Measurements from ENCODE around the gene MOCOS.

The MOCOS gene

DNA sequence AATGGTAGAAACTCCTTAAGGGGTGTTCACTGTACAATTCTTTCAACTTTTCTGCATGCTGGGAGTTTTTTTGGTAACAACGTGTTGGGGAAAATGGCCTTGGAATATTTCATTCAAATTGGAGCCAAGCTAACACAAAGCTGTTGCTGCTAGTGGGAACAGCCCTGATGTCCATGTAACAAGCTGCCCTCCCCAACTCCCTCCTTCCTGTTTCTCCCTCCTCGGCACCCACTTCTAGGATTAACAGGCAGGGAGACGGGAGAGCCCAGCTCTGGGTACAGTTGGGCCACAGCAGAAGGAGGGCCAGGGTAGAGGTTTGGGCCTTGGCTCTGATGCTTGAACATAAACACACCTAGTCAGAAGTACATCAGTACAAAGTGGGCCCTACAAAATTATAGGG is 9.4 kb upstream of the MOCOS start:
- DNase-seq (ENCODE audit: low spot score), result no peak

- DNase-seq (ENCODE audit: low spot score), result peak; percentile 65
These were observed 7.5 kb upstream of the MOCOS start for GRCh38 chr18:36179562-36180355.

- no peak for DNase-seq (ENCODE audit: low spot score)
These were observed 5.9 kb upstream of the MOCOS start for GRCh38 chr18:36181441-36181840.

- no peak for DNase-seq (ENCODE audit: low spot score)
These were observed 5.3 kb upstream of the MOCOS start for GRCh38 chr18:36181898-36182506.

DNA sequence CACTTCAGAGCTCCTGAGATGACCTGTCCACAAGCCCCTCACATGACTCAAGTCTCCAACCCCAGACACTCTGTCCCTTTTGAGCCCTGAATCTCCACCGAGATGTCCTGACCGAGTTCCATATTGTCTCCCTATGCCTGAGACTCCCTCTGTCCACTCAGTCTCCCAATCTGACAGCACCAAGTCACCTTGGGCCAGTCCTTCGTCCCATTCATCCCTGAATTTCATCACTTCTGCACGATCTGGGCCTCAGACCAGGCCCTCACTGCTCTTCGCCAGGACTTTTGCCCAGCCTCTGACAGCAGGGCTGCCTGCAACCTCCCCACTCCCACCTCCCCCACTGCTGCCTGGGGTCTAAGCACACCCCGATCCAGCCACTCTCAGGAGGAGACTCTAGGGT is 4.3 kb upstream of the MOCOS start:
- no peak for DNase-seq (ENCODE audit: low spot score)

GRCh38 chr18:36183987-36184386 is 3.3 kb upstream of the MOCOS start:
- no peak for DNase-seq (ENCODE audit: low spot score)

DNA sequence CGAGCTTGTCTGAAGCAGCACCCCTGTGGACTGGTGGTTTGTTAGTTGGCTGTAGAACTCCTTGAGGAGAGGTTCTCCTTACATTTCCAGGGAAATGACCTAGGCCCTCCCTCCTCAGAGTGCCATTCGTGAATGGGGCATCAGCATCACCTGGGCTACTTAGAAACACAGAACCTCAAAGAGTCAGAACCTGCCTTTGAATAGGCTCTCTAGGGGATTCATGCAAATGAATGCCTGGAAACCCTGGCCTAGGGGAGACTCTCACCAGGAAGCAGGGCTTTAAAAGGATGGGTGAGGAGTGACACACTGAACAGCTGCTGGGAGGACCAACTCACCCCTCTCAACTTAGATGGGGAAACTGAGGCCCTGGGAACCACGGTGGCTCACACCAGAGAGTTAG is 2.1 kb upstream of the MOCOS start:
- no peak for DNase-seq (ENCODE audit: low spot score)

DNA sequence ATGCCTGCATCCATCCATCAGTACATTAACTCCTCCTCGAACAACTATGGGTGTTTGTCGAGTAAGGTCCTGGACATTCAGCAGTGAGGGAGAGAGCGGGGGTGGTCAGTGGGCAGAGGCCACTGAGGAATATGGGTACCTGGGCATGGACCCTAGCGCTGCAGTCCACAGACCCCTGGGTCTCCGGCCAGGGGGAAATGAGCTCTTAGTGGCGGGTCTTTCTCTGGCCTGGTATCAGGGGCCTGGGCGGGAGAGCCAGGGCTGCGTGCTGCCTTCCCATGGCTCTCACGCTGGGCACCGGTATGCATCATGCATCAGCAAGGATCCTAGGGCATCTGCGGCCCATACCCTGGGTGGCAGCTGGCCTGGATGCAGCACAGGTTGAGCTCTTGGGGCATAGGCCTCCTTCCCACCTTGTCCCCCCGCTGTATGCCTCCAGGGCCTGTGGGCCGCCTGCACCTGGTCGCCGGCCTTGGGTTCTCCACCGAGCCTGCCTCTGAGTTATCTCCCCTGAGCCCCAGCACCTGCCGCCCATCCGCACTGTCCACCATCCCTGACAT is 1.3 kb upstream of the MOCOS start:
- DNase-seq (ENCODE audit: low spot score), result no peak

GRCh38 chr18:36186461-36187192 is 670 bp upstream of the MOCOS start:
- no peak for DNase-seq (ENCODE audit: low spot score)

GRCh38 chr18:36187826-36188721 is 777 bp downstream of the MOCOS start:
- DNase-seq (ENCODE audit: low spot score), result no peak

- DNase-seq (ENCODE audit: low spot score), result no peak
These were observed 1.6 kb downstream of the MOCOS start for GRCh38 chr18:36188916-36189315.

GRCh38 chr18:36189486-36189885 is 2.2 kb downstream of the MOCOS start:
- DNase-seq (ENCODE audit: low spot score), result no peak

GRCh38 chr18:36191286-36191685 is 4.0 kb downstream of the MOCOS start:
- no peak for DNase-seq (ENCODE audit: low spot score)

GRCh38 chr18:36191711-36192110 is 4.4 kb downstream of the MOCOS start:
- DNase-seq (ENCODE audit: low spot score), result no peak

- no peak for DNase-seq (ENCODE audit: low spot score)
These were observed 7.5 kb downstream of the MOCOS start for GRCh38 chr18:36194600-36195315.

- no peak for DNase-seq (ENCODE audit: low spot score)
These were observed 8.3 kb downstream of the MOCOS start for GRCh38 chr18:36195427-36196122.

DNA sequence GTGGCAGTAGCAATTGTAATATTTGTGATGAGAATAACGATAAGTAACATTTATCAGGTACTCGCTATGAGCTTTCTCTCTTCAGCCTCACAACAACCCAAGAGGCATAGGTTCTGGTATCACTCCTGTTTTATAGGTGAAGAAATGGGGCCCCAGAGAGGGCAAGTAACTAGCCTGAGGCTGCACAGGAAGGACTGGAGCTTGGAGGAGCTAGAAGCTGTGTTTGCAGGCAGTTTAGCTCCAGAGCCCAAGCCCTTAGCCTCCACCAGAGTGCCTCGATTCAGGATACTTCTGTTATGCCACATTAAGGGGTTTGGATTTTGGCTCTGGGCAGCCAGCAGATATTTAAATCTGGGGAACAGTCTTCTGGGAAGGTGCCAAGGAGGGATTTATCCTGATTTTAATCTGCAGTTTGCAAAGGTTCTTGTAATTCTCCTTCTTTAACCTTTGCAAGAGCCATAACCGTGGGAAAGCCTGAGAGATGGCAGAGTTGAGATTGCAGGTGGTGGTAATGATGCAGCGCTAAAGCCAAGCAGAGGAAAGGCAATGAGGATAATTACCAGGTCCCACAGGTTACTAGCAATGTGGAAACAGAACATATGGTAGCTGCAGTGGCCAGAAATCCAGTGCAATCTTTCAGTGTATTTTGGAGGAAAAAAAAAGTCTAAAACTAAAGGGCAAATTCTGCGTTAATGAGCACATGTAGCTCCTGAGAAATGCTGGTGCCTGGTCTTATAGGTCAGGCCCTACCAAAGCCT is 9.1 kb downstream of the MOCOS start:
- DNase-seq (ENCODE audit: low spot score), result no peak

DNA sequence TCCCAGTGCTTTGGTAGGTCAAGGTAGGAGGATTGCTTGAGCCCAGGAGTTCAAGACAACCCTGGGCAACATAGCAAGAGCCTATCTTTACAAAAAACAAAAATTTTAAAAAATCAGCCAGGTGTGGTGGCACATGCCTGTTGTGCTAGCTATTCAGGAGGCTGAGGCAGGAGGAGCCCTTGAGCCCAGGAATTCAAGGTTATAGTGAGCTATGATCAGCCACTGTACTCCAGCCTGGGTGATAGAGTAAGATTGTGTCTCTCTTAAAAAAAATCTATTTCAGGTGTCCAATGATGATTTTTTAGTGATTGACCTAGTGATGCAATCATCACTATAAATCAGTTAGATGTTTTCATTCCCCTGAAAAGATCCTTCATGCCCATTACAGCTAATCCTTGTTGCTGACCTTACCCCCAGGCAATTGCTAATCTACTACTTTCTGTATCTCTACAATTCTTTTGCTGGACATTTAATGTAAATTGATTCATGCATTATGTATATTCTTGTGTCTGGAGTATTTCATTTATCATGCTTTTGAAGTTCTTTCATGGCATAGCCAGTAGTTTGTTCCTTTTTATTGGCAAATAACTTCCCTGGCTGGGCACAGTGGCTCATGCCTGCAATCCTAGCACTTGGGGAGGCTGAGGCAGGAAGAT is 10.3 kb downstream of the MOCOS start:
- DNase-seq (ENCODE audit: low spot score), result no peak

- DNase-seq (ENCODE audit: low spot score), result no peak
These were observed 12.5 kb downstream of the MOCOS start for GRCh38 chr18:36199691-36200295.

Data from Ammon's horn (tissue), 1 donor.